ENCODE results near the gene SLC16A5. TPM values are rescaled to one million over a fixed set of nuclear protein-coding genes. Genes with fewer than 3 reads are reported as not detected.

The SLC16A5 gene
- total RNA-seq, 2 experiments from 2014 or later: 6.0 to 6.5 TPM

DNA sequence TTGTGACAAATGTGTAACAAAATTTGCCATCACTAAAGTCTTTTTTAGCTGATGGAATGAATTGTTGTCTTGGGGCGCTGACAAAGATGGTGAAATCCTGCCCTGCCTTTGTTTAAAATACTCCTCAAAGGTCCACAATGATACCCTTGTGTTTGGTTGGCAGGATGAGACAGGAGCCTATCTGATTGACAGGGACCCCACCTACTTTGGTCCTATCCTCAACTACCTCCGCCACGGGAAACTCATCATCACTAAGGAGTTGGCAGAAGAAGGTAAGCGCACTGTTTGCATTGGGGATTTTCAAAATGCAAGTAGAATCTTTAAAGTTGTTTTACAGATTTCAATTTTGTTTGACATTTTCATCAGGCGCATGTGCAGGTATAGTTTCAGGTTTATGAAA lies 38.7 kb upstream of the SLC16A5 start:
- Mint-ChIP-seq H3K27ac (peak overlapping the region; percentile 35), H3K36me3 (ENCODE audit: low read depth) (peaks cover 25% of the 10 kb centered on the region), H3K27me3 (no peaks in the 10 kb centered on the region), H3K4me1 (peaks cover 37% of the 10 kb centered on the region), H3K4me3 (peak overlapping the region; percentile 99), H3K9me3 (ENCODE audit: low read depth) (no peaks in the 10 kb centered on the region)
- intact Hi-C loops (cut with DNase I, micrococcal nuclease): loop anchor here in 1 of 2 experiments (5.0 kb wide), 2 partner anchors 63 to 158 kb away; partner anchors contain the start of gene NUP85
- ChIA-PET POLR2A (interaction anchor here (0.9 kb wide), 1 partner anchor 14 kb away, joined by 4 read pairs; no protein-coding TSS in a partner anchor), CTCF (interaction anchor here (0.6 to 3.7 kb wide), 13 partner anchors 10 to 313 kb away, joined by 3 to 20 read pairs (median 3); partner anchors contain the start of gene NUP85)
- ATAC-seq (no peak), DNase-seq (no peak)

DNA sequence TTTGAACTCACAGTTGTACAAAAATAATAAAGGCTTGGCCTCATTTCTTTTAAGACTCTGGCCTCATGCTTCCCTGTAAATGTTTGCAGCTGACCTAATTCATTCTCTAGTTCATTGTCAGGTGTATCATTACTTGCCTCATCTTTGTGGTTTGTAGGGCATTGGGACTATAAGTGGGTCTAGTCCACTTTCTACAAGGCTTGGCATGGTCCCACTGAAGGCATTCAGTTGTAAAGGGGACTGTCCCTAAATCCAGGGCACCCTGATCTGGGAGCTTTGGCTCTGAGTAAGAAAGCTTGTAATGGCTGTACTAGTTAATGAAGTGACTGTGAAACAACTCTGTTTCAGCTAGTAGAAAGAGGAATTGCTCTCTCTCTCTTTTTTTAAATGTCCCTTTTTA lies 38.0 kb upstream of the SLC16A5 start:
- Mint-ChIP-seq H3K9me3 (ENCODE audit: low read depth) (no peaks in the 10 kb centered on the region), H3K27me3 (no peaks in the 10 kb centered on the region), H3K36me3 (ENCODE audit: low read depth) (peaks cover 28% of the 10 kb centered on the region), H3K4me3 (no peak overlapping the region), H3K4me1 (peaks cover 35% of the 10 kb centered on the region), H3K27ac (peak overlapping the region; percentile 25)
- intact Hi-C loops (cut with DNase I, micrococcal nuclease): loop anchor here in 1 of 2 experiments (5.0 kb wide), 2 partner anchors 63 to 158 kb away; partner anchors contain the start of gene NUP85
- ATAC-seq (no peak), DNase-seq (no peak)
- ChIA-PET CTCF (interaction anchor here (0.6 to 3.7 kb wide), 12 partner anchors 9 to 155 kb away, joined by 3 to 20 read pairs (median 3); no protein-coding TSS in a partner anchor), POLR2A (interaction anchor here (0.5 kb wide), 1 partner anchor 357 kb away, joined by 3 read pairs; no protein-coding TSS in a partner anchor)

DNA sequence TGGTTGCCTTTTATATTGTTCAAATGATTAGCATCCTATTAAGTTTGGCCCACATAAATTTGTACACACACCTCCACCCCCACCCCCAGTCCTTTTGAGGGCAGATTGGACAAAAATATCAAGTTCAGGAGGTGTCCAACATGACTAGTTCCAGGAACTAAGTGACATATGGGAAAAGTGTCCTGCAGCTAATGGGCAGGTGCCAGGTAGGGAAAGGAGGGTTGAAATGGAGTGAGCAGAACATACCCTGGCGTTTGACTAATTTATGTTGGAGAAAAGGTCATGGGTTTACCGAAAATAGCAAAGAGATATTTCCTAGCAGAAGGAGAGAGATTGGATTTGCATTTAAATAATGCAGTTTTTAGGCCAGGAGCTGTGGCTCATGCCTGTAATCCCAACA lies 35.8 kb upstream of the SLC16A5 start:
- ChIA-PET CTCF (interaction anchor here (1.2 kb wide), 1 partner anchor 8 kb away, joined by 4 read pairs; no protein-coding TSS in a partner anchor), POLR2A (no interaction called here)
- ATAC-seq (no peak), DNase-seq (no peak)
- Mint-ChIP-seq H3K4me3 (no peak overlapping the region), H3K36me3 (ENCODE audit: low read depth) (peaks cover 37% of the 10 kb centered on the region), H3K9me3 (ENCODE audit: low read depth) (no peaks in the 10 kb centered on the region), H3K27ac (no peak overlapping the region), H3K4me1 (peaks cover 31% of the 10 kb centered on the region), H3K27me3 (no peaks in the 10 kb centered on the region)
- intact Hi-C loops (cut with DNase I, micrococcal nuclease): no loop called here

DNA sequence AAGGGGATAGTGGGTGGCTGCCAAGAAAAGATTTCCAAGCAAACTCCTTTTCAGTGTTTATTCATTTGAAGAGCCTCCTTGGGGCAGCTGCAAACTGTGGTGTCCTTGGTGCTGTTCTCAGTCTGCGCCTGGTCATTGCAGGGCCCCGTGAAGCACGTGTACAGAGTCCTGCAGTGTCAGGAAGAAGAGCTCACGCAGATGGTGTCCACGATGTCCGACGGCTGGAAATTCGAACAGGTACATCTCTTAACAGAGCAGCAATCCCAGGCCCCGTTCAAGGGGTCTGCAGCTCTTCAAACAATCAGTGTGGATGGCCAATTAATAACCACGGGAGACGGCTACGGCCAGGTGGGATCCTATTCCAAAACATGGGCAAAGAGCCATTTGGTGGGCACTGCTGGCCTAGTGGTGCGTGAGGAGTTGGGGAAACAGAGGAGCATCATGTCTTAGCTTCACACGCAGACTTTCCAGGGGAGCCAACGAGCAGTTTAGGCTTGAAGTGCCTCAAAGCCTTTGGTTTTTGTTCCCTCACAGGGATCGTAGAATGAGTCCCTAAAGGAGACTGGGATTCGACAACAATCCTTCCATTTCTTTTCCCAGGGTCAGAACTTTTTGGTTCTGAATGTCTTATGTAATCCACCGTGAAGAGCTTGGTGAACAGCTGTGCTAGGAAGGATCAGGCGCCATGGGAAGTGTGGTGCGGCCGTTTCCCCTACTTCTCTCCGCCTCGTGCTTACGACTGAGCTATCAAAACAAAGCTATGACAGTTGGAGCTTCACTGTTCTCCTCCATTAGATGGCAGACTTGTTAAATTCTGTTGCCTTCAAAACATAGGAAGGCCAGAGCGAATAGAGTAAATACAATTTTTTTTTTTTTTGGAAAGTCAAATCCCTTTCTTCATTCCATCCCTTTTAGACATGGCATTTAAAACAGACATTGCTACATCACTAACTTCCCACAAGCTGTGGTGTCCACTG lies 28.1 kb upstream of the SLC16A5 start:
- DNase-seq (no peak), ATAC-seq (peak; percentile 39)
- H3K9me3 Mint-ChIP-seq (ENCODE audit: low read depth): no peaks in the 10 kb centered on the region
- intact Hi-C loops (cut with DNase I, micrococcal nuclease): no loop called here
- ChIA-PET CTCF (interaction anchor here (0.6 to 3.6 kb wide), 18 partner anchors 8 to 573 kb away, joined by 3 to 20 read pairs (median 4); partner anchors contain the start of genes ARMC7, ATP5PD, KCTD2 and SMIM5), POLR2A (interaction anchor here (0.5 to 0.6 kb wide), 4 partner anchors 47 to 286 kb away, joined by 3 to 12 read pairs (median 5); no protein-coding TSS in a partner anchor)
- H3K36me3 Mint-ChIP-seq (ENCODE audit: low read depth): peaks cover 35% of the 10 kb centered on the region
- H3K27ac Mint-ChIP-seq: no peak overlapping the region
- no peak overlapping the region for H3K4me3 Mint-ChIP-seq
- H3K4me1 Mint-ChIP-seq: peaks cover 18% of the 10 kb centered on the region
- no peaks in the 10 kb centered on the region for H3K27me3 Mint-ChIP-seq

DNA sequence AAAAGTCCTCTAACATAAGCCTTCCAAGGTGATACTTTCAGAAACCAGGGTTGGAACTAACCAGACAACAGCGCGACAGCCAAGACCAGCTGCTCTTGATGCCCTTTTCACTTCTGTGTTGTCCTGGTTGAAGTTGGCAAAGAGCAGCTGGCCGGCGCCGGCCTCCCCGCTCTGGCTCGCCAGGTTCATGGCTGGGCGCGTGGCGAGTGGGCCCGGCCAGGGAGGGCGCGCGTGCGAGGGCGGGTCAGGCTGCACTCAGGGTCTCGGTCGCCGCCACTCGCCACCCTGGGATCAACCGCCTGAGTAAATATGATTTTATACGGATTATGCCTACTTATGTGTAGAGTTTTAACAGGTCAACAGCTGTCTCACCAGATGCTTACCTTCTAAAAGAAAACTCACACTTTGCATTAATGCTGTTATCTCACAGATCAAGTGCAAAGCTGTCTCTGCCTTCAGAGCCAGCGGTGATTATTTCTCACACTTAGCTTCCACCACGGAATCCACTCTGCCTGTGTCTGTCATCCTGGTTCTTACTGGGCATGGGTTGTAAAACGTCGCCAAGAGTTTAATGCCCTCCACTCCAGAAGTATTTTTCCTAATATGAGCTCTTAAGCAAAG lies 27.2 kb upstream of the SLC16A5 start:
- Mint-ChIP-seq H3K36me3 (ENCODE audit: low read depth) (peaks cover 36% of the 10 kb centered on the region), H3K4me3 (no peak overlapping the region), H3K27ac (no peak overlapping the region), H3K9me3 (ENCODE audit: low read depth) (no peaks in the 10 kb centered on the region), H3K4me1 (peaks cover 27% of the 10 kb centered on the region), H3K27me3 (no peaks in the 10 kb centered on the region)
- intact Hi-C loops (cut with DNase I, micrococcal nuclease): no loop called here
- ATAC-seq (no peak), DNase-seq (no peak)
- ChIA-PET POLR2A (interaction anchor here (0.5 kb wide), 1 partner anchor 46 kb away, joined by 3 read pairs; no protein-coding TSS in a partner anchor), CTCF (interaction anchor here (0.6 to 3.6 kb wide), 18 partner anchors 9 to 572 kb away, joined by 3 to 20 read pairs (median 4); partner anchors contain the start of genes ARMC7, ATP5PD, KCTD2 and SMIM5)

DNA sequence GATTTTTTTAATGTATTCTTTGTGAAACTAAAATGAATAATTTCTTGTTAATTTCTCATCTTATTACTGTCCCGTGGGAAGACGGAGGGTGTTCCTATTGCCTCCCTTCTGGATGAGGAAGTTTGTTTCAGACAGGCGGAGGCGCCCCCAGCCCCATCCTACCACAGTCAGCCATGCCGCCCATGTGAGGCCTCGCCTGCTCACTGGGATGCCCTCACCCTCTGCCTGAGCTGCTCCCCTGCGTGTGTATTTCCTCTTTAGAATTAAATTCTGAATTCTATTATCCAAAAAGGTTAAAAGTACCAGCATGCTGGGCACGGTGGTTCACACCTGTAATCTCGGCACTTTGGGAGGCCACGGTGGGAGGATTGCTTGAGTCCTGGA lies 26.7 kb upstream of the SLC16A5 start:
- H3K9me3 Mint-ChIP-seq (ENCODE audit: low read depth): no peaks in the 10 kb centered on the region
- no peak overlapping the region for H3K27ac Mint-ChIP-seq
- peaks cover 30% of the 10 kb centered on the region for H3K4me1 Mint-ChIP-seq
- no peak for ATAC-seq
- H3K4me3 Mint-ChIP-seq: no peak overlapping the region
- CTCF ChIA-PET: interaction anchor here (0.7 to 3.6 kb wide), 9 partner anchors 12 to 109 kb away, joined by 3 to 20 read pairs (median 4); partner anchors contain the start of genes ARMC7, ATP5PD, KCTD2 and NT5C
- DNase-seq: no peak
- intact Hi-C loops (cut with DNase I, micrococcal nuclease): no loop called here
- POLR2A ChIA-PET: no interaction called here
- no peaks in the 10 kb centered on the region for H3K27me3 Mint-ChIP-seq
- H3K36me3 Mint-ChIP-seq (ENCODE audit: low read depth): peaks cover 36% of the 10 kb centered on the region

DNA sequence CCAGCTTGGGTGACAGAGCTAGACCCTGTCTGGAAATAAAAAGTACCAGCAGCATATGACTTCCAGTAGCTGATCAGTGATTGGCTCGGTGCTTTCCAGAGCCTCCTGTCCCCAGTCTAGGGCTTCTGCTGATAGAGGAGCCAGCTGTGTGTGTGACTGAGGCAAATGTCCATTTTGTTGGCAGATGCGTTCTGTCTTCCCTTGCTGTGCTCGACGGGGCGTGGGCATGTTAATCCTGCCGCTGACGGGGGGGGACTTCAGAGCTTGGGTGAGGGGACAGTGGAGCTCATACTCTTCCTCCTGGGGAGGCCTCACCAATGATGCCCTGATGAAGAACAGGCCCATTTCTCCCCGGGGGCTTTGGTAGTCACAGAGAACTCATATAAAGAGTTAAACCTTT lies 26.1 kb upstream of the SLC16A5 start:
- peaks cover 30% of the 10 kb centered on the region for H3K36me3 Mint-ChIP-seq (ENCODE audit: low read depth)
- H3K9me3 Mint-ChIP-seq (ENCODE audit: low read depth): no peaks in the 10 kb centered on the region
- ATAC-seq (no peak), DNase-seq (no peak)
- H3K4me3 Mint-ChIP-seq: no peak overlapping the region
- intact Hi-C loops (cut with DNase I, micrococcal nuclease): no loop called here
- no peaks in the 10 kb centered on the region for H3K27me3 Mint-ChIP-seq
- ChIA-PET CTCF (interaction anchor here (0.6 to 3.6 kb wide), 3 partner anchors 13 to 125 kb away, joined by 3 to 20 read pairs (median 3); partner anchors contain the start of genes ATP5PD, KCTD2 and NT5C), POLR2A (no interaction called here)
- H3K27ac Mint-ChIP-seq: no peak overlapping the region
- peaks cover 30% of the 10 kb centered on the region for H3K4me1 Mint-ChIP-seq

DNA sequence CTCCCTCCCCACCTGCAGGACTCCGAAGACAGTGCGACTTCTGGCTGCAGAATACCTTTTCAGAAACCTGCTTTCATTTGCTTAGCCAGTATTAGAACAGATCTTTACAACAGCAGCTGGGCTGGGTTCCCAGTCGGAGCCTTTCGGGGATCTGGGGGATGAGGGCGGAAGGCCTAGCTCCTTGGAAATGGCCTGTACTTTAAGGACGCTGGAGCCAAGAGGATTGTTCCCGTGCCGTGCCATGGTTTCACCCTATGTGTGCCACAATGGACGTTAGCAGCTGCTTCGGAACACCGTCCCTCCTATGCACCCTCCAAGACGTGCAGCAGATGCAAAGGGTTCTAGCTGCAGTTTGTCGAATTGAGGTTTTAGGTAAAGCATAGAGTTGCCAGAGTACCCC lies 24.6 kb upstream of the SLC16A5 start:
- H3K9me3 Mint-ChIP-seq (ENCODE audit: low read depth): no peaks in the 10 kb centered on the region
- ChIA-PET POLR2A (no interaction called here), CTCF (interaction anchor here (0.6 to 1.2 kb wide), 3 partner anchors 24 to 446 kb away, joined by 3 read pairs; partner anchors contain the start of gene SLC16A5)
- peaks cover 30% of the 10 kb centered on the region for H3K36me3 Mint-ChIP-seq (ENCODE audit: low read depth)
- DNase-seq (no peak), ATAC-seq (no peak)
- no peak overlapping the region for H3K4me3 Mint-ChIP-seq
- no peaks in the 10 kb centered on the region for H3K27me3 Mint-ChIP-seq
- peaks cover 39% of the 10 kb centered on the region for H3K4me1 Mint-ChIP-seq
- intact Hi-C loops (cut with DNase I, micrococcal nuclease): no loop called here
- H3K27ac Mint-ChIP-seq: no peak overlapping the region

DNA sequence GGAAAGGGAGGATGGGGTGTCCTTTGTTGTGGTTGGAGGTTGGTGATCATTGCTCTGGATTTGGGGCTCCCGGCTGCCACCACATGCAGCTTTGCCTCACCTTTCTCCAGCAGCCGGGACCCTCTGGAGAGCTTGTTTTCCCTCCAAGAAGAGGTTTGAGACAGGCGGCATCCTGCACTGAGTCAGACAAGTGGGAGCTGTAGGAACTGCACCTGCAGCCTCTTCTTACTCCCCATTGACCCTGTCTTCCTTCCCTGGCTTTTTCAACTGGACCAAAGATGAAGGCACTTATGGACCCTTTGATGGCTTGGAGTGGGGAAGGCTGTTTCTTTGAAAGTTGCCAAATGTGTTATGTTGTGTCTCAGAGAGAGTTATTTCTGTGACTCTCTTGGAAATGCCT lies 24.1 kb upstream of the SLC16A5 start:
- POLR2A ChIA-PET: no interaction called here
- ATAC-seq: no peak
- intact Hi-C loops (cut with DNase I, micrococcal nuclease): no loop called here

DNA sequence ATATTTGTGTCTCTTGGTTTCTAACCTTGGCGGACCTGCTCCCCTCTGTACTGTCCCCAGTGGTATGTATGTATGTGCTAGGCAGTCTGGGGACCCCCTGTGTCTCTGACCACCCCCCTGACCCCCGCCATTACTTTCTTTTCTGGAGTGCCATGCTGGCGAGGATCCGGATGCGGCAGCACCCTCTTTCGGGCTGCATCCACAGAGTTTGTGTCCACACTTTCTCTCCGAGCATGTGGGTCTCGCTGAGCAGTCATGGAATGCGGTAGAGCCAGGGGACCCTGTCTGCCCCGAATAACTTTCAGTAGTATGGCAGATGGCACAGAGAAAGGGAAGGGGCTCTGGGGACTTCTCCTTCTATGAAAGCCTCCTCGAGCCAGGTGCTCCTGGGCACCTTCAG lies 23.7 kb upstream of the SLC16A5 start:
- no peak overlapping the region for H3K4me3 Mint-ChIP-seq
- H3K36me3 Mint-ChIP-seq (ENCODE audit: low read depth): peaks cover 30% of the 10 kb centered on the region
- H3K4me1 Mint-ChIP-seq: peaks cover 43% of the 10 kb centered on the region
- CTCF ChIA-PET: interaction anchor here (1.2 kb wide), 1 partner anchor 102 kb away, joined by 3 read pairs; no protein-coding TSS in a partner anchor
- ATAC-seq (no peak), DNase-seq (no peak)
- H3K9me3 Mint-ChIP-seq (ENCODE audit: low read depth): no peaks in the 10 kb centered on the region
- no peaks in the 10 kb centered on the region for H3K27me3 Mint-ChIP-seq
- H3K27ac Mint-ChIP-seq: no peak overlapping the region
- intact Hi-C loops (cut with DNase I, micrococcal nuclease): no loop called here
- POLR2A ChIA-PET: interaction anchor here (0.6 kb wide), 3 partner anchors 12 to 103 kb away, joined by 4 to 9 read pairs (median 5); no protein-coding TSS in a partner anchor

More for the DNA sequence above, 24.1 kb upstream of the SLC16A5 start:
- Mint-ChIP-seq H3K9me3 (ENCODE audit: low read depth) (no peaks in the 10 kb centered on the region), H3K4me3 (no peak overlapping the region), H3K27ac (no peak overlapping the region), H3K4me1 (peaks cover 40% of the 10 kb centered on the region), H3K27me3 (no peaks in the 10 kb centered on the region), H3K36me3 (ENCODE audit: low read depth) (peaks cover 30% of the 10 kb centered on the region)
- DNase-seq: no peak
- CTCF ChIA-PET: interaction anchor here (0.7 to 1.2 kb wide), 2 partner anchors 24 to 102 kb away, joined by 3 read pairs; partner anchors contain the start of gene SLC16A5

DNA sequence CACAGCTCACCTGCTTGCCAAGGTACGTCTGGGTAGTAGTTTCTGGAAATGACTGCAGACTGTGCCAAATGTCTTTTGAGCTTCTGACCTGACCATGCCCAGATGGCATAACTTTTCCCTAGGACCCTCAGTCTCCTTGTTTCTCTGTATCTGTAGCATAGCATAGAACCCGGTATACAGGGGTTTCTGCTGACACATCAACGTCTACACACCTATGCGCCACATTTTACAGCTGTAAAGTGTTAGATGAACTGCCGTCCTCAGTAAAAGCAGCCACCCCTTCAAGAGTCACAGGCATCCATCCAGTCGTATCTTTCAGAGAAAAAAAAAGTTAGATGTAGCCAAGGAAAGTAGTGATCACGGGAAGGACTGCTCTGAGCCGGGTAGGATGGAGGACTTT lies 23.3 kb upstream of the SLC16A5 start:
- no peak overlapping the region for H3K27ac Mint-ChIP-seq
- ChIA-PET POLR2A (interaction anchor here (0.6 kb wide), 3 partner anchors 12 to 104 kb away, joined by 4 to 9 read pairs (median 5); no protein-coding TSS in a partner anchor), CTCF (no interaction called here)
- H3K27me3 Mint-ChIP-seq: no peaks in the 10 kb centered on the region
- peaks cover 41% of the 10 kb centered on the region for H3K4me1 Mint-ChIP-seq
- DNase-seq (no peak), ATAC-seq (no peak)
- intact Hi-C loops (cut with DNase I, micrococcal nuclease): no loop called here
- H3K9me3 Mint-ChIP-seq (ENCODE audit: low read depth): no peaks in the 10 kb centered on the region
- H3K36me3 Mint-ChIP-seq (ENCODE audit: low read depth): peaks cover 30% of the 10 kb centered on the region
- no peak overlapping the region for H3K4me3 Mint-ChIP-seq
